K562 (cell line): ENCODE results near the gene USP32. TPM values are rescaled to one million over a fixed set of nuclear protein-coding genes. Genes with fewer than 3 reads are reported as not detected.

ENCODE experiments used
- DEAF1 ChIP-seq: fragments of 450-650 bp; formaldehyde crosslinking; IDR thresholded peaks from 2 replicates; pipeline ENCODE4 v1.4.0; 2020; ENCODE audit warnings: mild to moderate bottlenecking, moderate library complexity
- EWSR1 ChIP-seq: fragments of 450-650 bp; IDR thresholded peaks from 2 replicates; pipeline ENCODE4 v1.6.1; 2018; ENCODE audit warnings: borderline replicate concordance, mild to moderate bottlenecking, low read depth, moderate library complexity; ENCODE audit not compliant: partially characterized antibody
- GTF2A2 ChIP-seq: IDR thresholded peaks from 2 replicates; pipeline ENCODE4 v1.6.1; 2016; ENCODE audit warnings: mild to moderate bottlenecking, missing genetic modification characterization, missing compliant biosample characterization
- SAP30 ChIP-seq: fragments of 200-600 bp; sonication (generic); IDR thresholded peaks from 2 replicates; pipeline ENCODE4 v1.6.1; 2012; ENCODE audit warnings: borderline replicate concordance, low read depth, mild to moderate bottlenecking, moderate library complexity, low read length, control low read depth, inconsistent platforms; ENCODE audit not compliant: insufficient read depth, poor library complexity, severe bottlenecking
- ZBTB11 ChIP-seq, 3 experiments: fragments of 200-800 bp in 1 of 3; fragments of 250-450 bp in 1 of 3; fragments of 450-650 bp in 1 of 3; sonication (Bioruptor Pico) in 1 of 3; sonication (Bioruptor generic) in 1 of 3; formaldehyde crosslinking in 1 of 3; IDR thresholded peaks; 2 replicates each; pipeline versions ENCODE4 v1.6.1 to v1.8.0; 2016 to 2022; ENCODE audit warnings: mild to moderate bottlenecking in 2 of 3, missing genetic modification characterization in 2 of 3, missing compliant biosample characterization in 1 of 3, moderate library complexity in 1 of 3
- ZKSCAN8 ChIP-seq: fragments of 200-800 bp; sonication (Bioruptor generic); IDR thresholded peaks from 2 replicates; pipeline ENCODE4 v1.6.1; 2016; ENCODE audit warnings: missing genetic modification characterization, missing compliant biosample characterization
- ZNF717 ChIP-seq: fragments of 250-450 bp; sonication (Bioruptor Pico); IDR thresholded peaks from 2 replicates; pipeline ENCODE4 v1.5.0; 2021
- polyA plus RNA-seq, 8 experiments: library from polyadenylated mRNA; depleted of rRNA in 4 of 8; stranded (reverse) in 5 of 8; unstranded in 3 of 8; fragments of >200 nt; fragmentation: Nextera tagmentation in 2 of 8; fragmentation: Illumina TruSeq in 1 of 8; extraction: Ambion mirVana in 2 of 8; extraction: Trizol in 1 of 8; gene quantifications; 2 replicates each; pipeline versions ENCODE4 v1.2.1 to v1.2.3, GENCODE V29; 2011 to 2014; ENCODE audit warnings: inconsistent platforms in 1 of 8, missing spikeins in 1 of 8
- total RNA-seq, 7 experiments: library from RNA; depleted of rRNA in 6 of 7; stranded (reverse); fragments of >200 nt in 6 of 7; fragmentation: Illumina TruSeq in 2 of 7; extraction: Trizol in 2 of 7; gene quantifications; 2 replicates each; pipeline versions ENCODE4 v1.2.1 to v1.2.3, GENCODE V29; 2011 to 2021; ENCODE audit warnings: low replicate concordance in 1 of 7

The USP32 gene
- total and polyA plus RNA-seq, 9 of the 15 experiments (the other 6 are each of a cell fraction or from before 2014, with no cell fraction given), result 18.0 to 69.3 (median 47.1) TPM

DNA sequence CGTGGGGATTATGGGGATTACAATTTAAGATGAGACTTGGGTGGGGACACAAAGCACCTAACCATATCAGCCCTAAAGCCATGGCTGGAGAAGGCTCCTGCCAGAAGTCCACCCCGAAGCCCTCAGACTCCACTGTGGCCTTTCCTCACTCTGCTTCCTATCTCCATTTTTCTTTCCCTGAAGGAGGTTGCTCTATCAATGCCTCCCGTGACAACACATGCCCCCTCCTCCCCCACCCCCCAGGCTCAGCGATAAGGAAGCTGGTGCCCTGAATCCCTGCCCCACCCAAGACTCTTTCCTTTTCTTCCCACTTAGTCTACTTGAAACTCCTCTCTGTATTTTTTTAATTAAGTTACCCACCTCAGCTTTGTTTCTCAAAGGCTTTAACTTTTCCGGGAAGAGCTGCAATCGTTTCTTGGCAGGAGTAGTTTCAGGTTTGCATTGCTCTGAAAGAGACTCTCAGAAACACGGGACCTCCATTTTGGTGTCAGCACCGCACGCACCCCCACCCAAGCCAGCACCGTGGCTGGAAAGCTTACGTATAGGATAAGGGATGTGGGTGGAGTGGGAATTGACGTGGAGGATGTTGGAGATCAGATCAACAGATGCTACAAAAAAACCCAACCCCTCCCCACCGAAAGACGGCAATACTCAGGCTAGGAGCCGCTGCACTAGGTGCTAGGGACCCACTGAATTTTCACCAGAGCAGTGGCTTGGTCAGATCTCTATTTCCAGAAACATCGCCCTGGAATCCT is 257.4 kb downstream of the USP32 start (continued):
- TF ChIP-seq DEAF1 (0 out of 2 replicates have a peak, but pooled peaks have one; percentile 10), SAP30 (peak; percentile 3), ZKSCAN8 (CRISPR knock-in tag) (0 out of 2 replicates have a peak, but pooled peaks have one; percentile 31), GTF2A2 (tag) (no peak), EWSR1 (peak; percentile 81), ZNF717 (CRISPR knock-in tag) (no peak), ZBTB11 (CRISPR knock-in tag; IDR thresholded peaks at IDR 0.05) (peak in 1 of 3 experiments; percentile 43; a peak in 1 of 6 replicates)
